ENCODE results near the gene TAGAP. TPM values are rescaled to one million over a fixed set of nuclear protein-coding genes. Genes with fewer than 3 reads are reported as not detected.

TAGAP gene
- total and polyA plus RNA-seq, 2 of the 8 experiments (the other 6 are each of a cell fraction or from before 2014, with no cell fraction given): not detected

DNA sequence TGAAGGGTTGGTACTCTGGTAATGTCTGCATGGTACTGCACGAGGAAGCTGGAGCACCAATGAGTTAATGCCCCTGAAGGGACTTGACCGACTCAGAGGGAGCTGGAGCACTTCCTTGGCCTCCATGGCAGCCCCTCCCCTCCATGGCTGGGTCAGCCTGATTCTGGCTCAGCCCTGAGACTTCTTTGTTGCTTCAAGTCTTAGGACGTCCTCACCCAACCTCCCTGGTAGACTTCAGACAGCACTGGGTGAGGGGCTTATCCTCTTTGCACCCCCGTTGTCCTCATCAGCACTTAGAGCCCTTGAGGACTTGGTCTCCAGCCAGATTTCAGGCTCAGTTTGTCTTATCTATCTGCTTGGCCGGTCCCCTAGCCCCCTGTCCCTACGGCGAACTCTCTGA is 16.4 kb upstream of the TAGAP start:
- Histone ChIP-seq H3K4me3 (ENCODE audit: extremely low read depth in 1 of 4, insufficient read depth in 2 of 4, low read depth in 3 of 4, low read length in 4 of 4) (no peak overlapping the region), H2AK5ac (ENCODE audit: low read depth, low read length) (no peak overlapping the region), H3K36me3 (ENCODE audit: control insufficient read depth in 2 of 4, insufficient read depth in 4 of 4, low read length in 3 of 4) (no peaks in the 10 kb centered on the region), H3K56ac (replicated peaks; ENCODE audit: insufficient read length, low read depth, low read length) (no peak overlapping the region), H2BK120ac (replicated peaks; ENCODE audit: low read depth, low read length) (no peak overlapping the region), H3K4me1 (replicated peaks in 1 of 4; ENCODE audit: control insufficient read depth in 3 of 4, insufficient read depth in 4 of 4, low read length in 3 of 4) (no peaks in the 10 kb centered on the region), H3K27me3 (replicated peaks in 1 of 4; ENCODE audit: control insufficient read depth in 3 of 4, extremely low read depth in 1 of 4, insufficient read depth in 3 of 4, low read length in 3 of 4) (no peaks in the 10 kb centered on the region), H3K79me1 (ENCODE audit: low read depth, low read length) (no peaks in the 10 kb centered on the region), H3K79me2 (ENCODE audit: control insufficient read depth in 1 of 2, insufficient read depth in 2 of 2, low read length in 2 of 2) (no peaks in the 10 kb centered on the region), H3K23me2 (ENCODE audit: low read depth, low read length) (no peaks in the 10 kb centered on the region), H3K23ac (ENCODE audit: insufficient read length) (no peak overlapping the region), H3K14ac (ENCODE audit: insufficient read length) (no peak overlapping the region), H3K27ac (ENCODE audit: low read depth, low read length) (no peak overlapping the region), H3K4me2 (ENCODE audit: insufficient read depth in 1 of 2, low read depth in 2 of 2, low read length in 2 of 2) (no peak overlapping the region), H4K8ac (ENCODE audit: extremely low read depth, insufficient read depth, low read length) (no peak overlapping the region), H4K5ac (ENCODE audit: insufficient read length, low read depth, low read length) (no peak overlapping the region), H2AFZ (ENCODE audit: low read length) (no peak overlapping the region), H2BK12ac (ENCODE audit: low read depth, low read length) (no peak overlapping the region), H2BK5ac (ENCODE audit: low read depth, low read length) (no peak overlapping the region), H4K91ac (replicated peaks; ENCODE audit: insufficient read length, low read length) (no peak overlapping the region), H3K18ac (ENCODE audit: extremely low read depth, low read length) (no peak overlapping the region), H3K9ac (replicated peaks in 1 of 4; ENCODE audit: extremely low read depth in 1 of 4, low read depth in 3 of 4, low read length in 3 of 4) (no peak overlapping the region), H2BK20ac (ENCODE audit: low read length) (no peak overlapping the region), H2BK15ac (ENCODE audit: low read length) (no peak overlapping the region), H4K20me1 (replicated peaks in 1 of 2; ENCODE audit: control insufficient read depth in 1 of 2, insufficient read depth in 2 of 2, low read length in 2 of 2) (no peaks in the 10 kb centered on the region), H3K4ac (replicated peaks; ENCODE audit: insufficient read length, low read depth, low read length) (no peak overlapping the region), H3K9me3 (ENCODE audit: insufficient read depth in 2 of 2, low read depth in 1 of 2, low read length in 1 of 2) (no peaks in the 10 kb centered on the region)
- no peak for DNase-seq (ENCODE audit: low read depth in 1 of 2, low spot score in 2 of 2)
- ChIA-PET CTCF (ENCODE audit: partially characterized antibody) (interaction anchor here (1.1 to 2.0 kb wide), 2 partner anchors 43 to 106 kb away, joined by 3 to 7 read pairs; no protein-coding TSS in a partner anchor), POLR2A (ENCODE audit: partially characterized antibody) (no interaction called here)
- TF ChIP-seq YY1 (IDR thresholded peaks at IDR 0.05; ENCODE audit: low read depth, low read length): no peak
- FAIRE-seq: no peak
- 93% methylated on average over 7 of the region's 7 CpGs; no CpG with 5 or more reads in 1 of the 2 experiments for WGBS, 2 experiments (ENCODE audit: extremely low coverage in 1 of 2, insufficient coverage in 1 of 2, insufficient read length in 1 of 2, insufficient replicate concordance in 2 of 2, low coverage in 1 of 2, low lambda C conversion rate in 2 of 2, missing lambda C conversion rate in 1 of 2)
